Gastroesophageal sphincter (tissue), 3 donors: ENCODE data around the gene ODAD3.

ENCODE experiments used
- CTCF ChIP-seq, 4 experiments: fragments of 200-600 bp in 2 of 4; fragments of 450-650 bp in 2 of 4; sonication (generic) in 1 of 4; IDR thresholded peaks; one replicate each; pipeline ENCODE4 v1.5.1; 2017 to 2019; ENCODE audit warnings: antibody characterized with exemption in 4 of 4, mild to moderate bottlenecking in 2 of 4, moderate library complexity in 2 of 4
- POLR2AphosphoS5 ChIP-seq: sonication (generic); formaldehyde crosslinking; IDR thresholded peaks from one replicate; pipeline ENCODE4 v1.6.1; 2017; ENCODE audit warnings: antibody characterized with exemption

- TF ChIP-seq CTCF (IDR thresholded peaks at IDR 0.05): peak; percentile 64 to 83 (median 74)
- peak; percentile 88 for TF ChIP-seq POLR2AphosphoS5
Measured at GRCh38 chr19:11380653-11381537, 54.0 kb downstream of the ODAD3 start.
